H1 (cell line): Measurements from ENCODE around the gene MED17. TPM values are rescaled to one million over a fixed set of nuclear protein-coding genes. Genes with fewer than 3 reads are reported as not detected.

Source experiments
- CTCF ChIA-PET: fragments of 300-600 bp; sonication (Branson Sonifier 250); formaldehyde crosslinking; loops from one replicate; lab custom pipeline; 2021; ENCODE audit not compliant: partially characterized antibody; lab: Charles Lee
- POLR2A ChIA-PET: fragments of 300-600 bp; sonication (Branson Sonifier 250); formaldehyde crosslinking; loops from one replicate; lab custom pipeline; 2021; ENCODE audit warnings: inconsistent platforms; ENCODE audit not compliant: partially characterized antibody; lab: Charles Lee
- DNase-seq, 2 experiments: peaks; one replicate each; pipeline versions ENCODE4 v3.0.0 to v3.0.0-alpha.2; 2010 to 2022; ENCODE audit warnings: low spot score in 2 of 2, low read depth in 1 of 2, mixed read lengths in 1 of 2
- FAIRE-seq: peaks from 2 replicates; lab custom pipeline; 2011; peaks lifted over from hg19 to GRCh38; lab: Jason Lieb, UNC
- H2AFZ ChIP-seq: 2 replicates; pipeline ENCODE4 v1.8.1; 2012; ENCODE audit warnings: low read length, inconsistent platforms
- H2AK5ac ChIP-seq: 2 replicates; pipeline ENCODE4 v1.6.1; 2013; ENCODE audit warnings: low read depth, low read length
- H2BK120ac ChIP-seq: replicated peaks from 2 replicates; pipeline ENCODE3; 2013; ENCODE audit warnings: low read depth, low read length, inconsistent platforms
- H2BK12ac ChIP-seq: 2 replicates; pipeline ENCODE4 v1.6.1; 2013; ENCODE audit warnings: low read depth, low read length
- H2BK15ac ChIP-seq: 2 replicates; pipeline ENCODE4 v1.6.1; 2013; ENCODE audit warnings: low read length
- H2BK20ac ChIP-seq: 2 replicates; pipeline ENCODE4 v1.6.1; 2013; ENCODE audit warnings: low read length
- H2BK5ac ChIP-seq: 2 replicates; pipeline ENCODE4 v1.6.1; 2013; ENCODE audit warnings: low read depth, low read length
- H3K14ac ChIP-seq: 2 replicates; pipeline ENCODE4 v1.6.1; 2013; ENCODE audit warnings: inconsistent platforms; ENCODE audit not compliant: insufficient read length
- H3K18ac ChIP-seq: 2 replicates; pipeline ENCODE4 v1.6.1; 2013; ENCODE audit warnings: low read length; ENCODE audit errors: extremely low read depth
- H3K23ac ChIP-seq: 2 replicates; pipeline ENCODE4 v1.6.1; 2013; ENCODE audit warnings: inconsistent platforms; ENCODE audit not compliant: insufficient read length
- H3K23me2 ChIP-seq: 2 replicates; pipeline ENCODE4 v1.6.1; 2013; ENCODE audit warnings: low read depth, low read length
- H3K27ac ChIP-seq: 2 replicates; pipeline ENCODE4 v1.6.1; 2011; ENCODE audit warnings: low read depth, low read length, inconsistent platforms
- H3K27me3 ChIP-seq, 4 experiments: replicated peaks in 1 of 4; 1 replicate in 1 of 4; 2 replicates in 3 of 4; pipeline versions ENCODE4 v1.6.1 to v1.8.1; 2011 to 2013; ENCODE audit warnings: low read length in 3 of 4, mild to moderate bottlenecking in 3 of 4, inconsistent platforms in 2 of 4, mixed read lengths in 2 of 4, moderate library complexity in 1 of 4; ENCODE audit not compliant: control insufficient read depth in 3 of 4, insufficient read depth in 3 of 4; ENCODE audit errors: extremely low read depth in 1 of 4
- H3K36me3 ChIP-seq, 4 experiments: 2 replicates each; pipeline versions ENCODE4 v1.6.1 to v1.8.1; 2011 to 2013; ENCODE audit warnings: mild to moderate bottlenecking in 4 of 4, low read length in 3 of 4, moderate library complexity in 2 of 4, control low read depth in 1 of 4, inconsistent platforms in 1 of 4; ENCODE audit not compliant: insufficient read depth in 4 of 4, control insufficient read depth in 2 of 4
- H3K4ac ChIP-seq: replicated peaks from 2 replicates; pipeline ENCODE3; 2013; ENCODE audit warnings: low read length, low read depth, mixed read lengths, inconsistent platforms; ENCODE audit not compliant: insufficient read length
- H3K4me1 ChIP-seq, 4 experiments: replicated peaks in 1 of 4; 1 replicate in 1 of 4; 2 replicates in 3 of 4; pipeline versions ENCODE4 v1.6.1 to v1.8.1; 2011 to 2013; ENCODE audit warnings: low read length in 3 of 4, inconsistent platforms in 2 of 4, mixed read lengths in 1 of 4; ENCODE audit not compliant: insufficient read depth in 4 of 4, control insufficient read depth in 3 of 4
- H3K4me2 ChIP-seq, 2 experiments: 2 replicates each; pipeline versions ENCODE4 v1.6.1 to v1.8.1; 2011 to 2013; ENCODE audit warnings: low read depth in 2 of 2, low read length in 2 of 2, control low read depth in 1 of 2, inconsistent platforms in 1 of 2, mild to moderate bottlenecking in 1 of 2; ENCODE audit not compliant: insufficient read depth in 1 of 2
- H3K4me3 ChIP-seq, 4 experiments: fragments of 200-600, 300-600 bp in 1 of 4; sonication (generic), shearing (Covaris generic), sonication (Bioruptor Twin) in 1 of 4; 2 replicates each; pipeline versions ENCODE4 v1.5.1 to v1.8.1; 2011 to 2016; ENCODE audit warnings: low read length in 4 of 4, low read depth in 3 of 4, control low read depth in 2 of 4, inconsistent platforms in 2 of 4, mild to moderate bottlenecking in 2 of 4, mixed read lengths in 1 of 4, moderate library complexity in 1 of 4; ENCODE audit not compliant: insufficient read depth in 2 of 4; ENCODE audit errors: extremely low read depth in 1 of 4
- H3K56ac ChIP-seq: replicated peaks from 2 replicates; pipeline ENCODE3; 2013; ENCODE audit warnings: low read depth, mild to moderate bottlenecking, mixed read lengths, low read length, inconsistent platforms; ENCODE audit not compliant: insufficient read length
- H3K79me1 ChIP-seq: 2 replicates; pipeline ENCODE4 v1.6.1; 2013; ENCODE audit warnings: low read depth, low read length, control low read depth
- H3K79me2 ChIP-seq, 2 experiments: 2 replicates each; pipeline versions ENCODE4 v1.6.1 to v1.8.1; 2012 to 2013; ENCODE audit warnings: low read length in 2 of 2, mild to moderate bottlenecking in 2 of 2, inconsistent platforms in 1 of 2; ENCODE audit not compliant: insufficient read depth in 2 of 2, control insufficient read depth in 1 of 2
- H3K9ac ChIP-seq, 4 experiments: replicated peaks in 1 of 4; 1 replicate in 1 of 4; 2 replicates in 3 of 4; pipeline versions ENCODE4 v1.6.1 to v1.8.1; 2011 to 2013; ENCODE audit warnings: low read depth in 3 of 4, low read length in 3 of 4, control low read depth in 2 of 4, mild to moderate bottlenecking in 2 of 4, moderate library complexity in 2 of 4, inconsistent platforms in 1 of 4; ENCODE audit errors: extremely low read depth in 1 of 4
- H3K9me3 ChIP-seq, 2 experiments: 2 replicates each; pipeline versions ENCODE4 v1.6.1 to v1.8.1; 2012 to 2013; ENCODE audit warnings: mild to moderate bottlenecking in 2 of 2, moderate library complexity in 2 of 2, control low read depth in 1 of 2, inconsistent platforms in 1 of 2, low read depth in 1 of 2, low read length in 1 of 2, mixed read lengths in 1 of 2; ENCODE audit not compliant: insufficient read depth in 2 of 2
- H4K20me1 ChIP-seq, 2 experiments: replicated peaks in 1 of 2; 2 replicates each; pipeline versions ENCODE3 to v1.8.1; 2011 to 2013; ENCODE audit warnings: inconsistent platforms in 2 of 2, low read length in 2 of 2, mild to moderate bottlenecking in 1 of 2; ENCODE audit not compliant: insufficient read depth in 2 of 2, control insufficient read depth in 1 of 2
- H4K5ac ChIP-seq: 2 replicates; pipeline ENCODE4 v1.6.1; 2013; ENCODE audit warnings: low read length, low read depth, mixed read lengths, inconsistent platforms; ENCODE audit not compliant: insufficient read length
- H4K8ac ChIP-seq: 2 replicates; pipeline ENCODE4 v1.8.0; 2013; ENCODE audit warnings: mild to moderate bottlenecking, moderate library complexity, low read length, inconsistent platforms; ENCODE audit not compliant: insufficient read depth; ENCODE audit errors: extremely low read depth
- H4K91ac ChIP-seq: replicated peaks from 2 replicates; pipeline ENCODE3; 2013; ENCODE audit warnings: low read length, mixed read lengths, inconsistent platforms; ENCODE audit not compliant: insufficient read length
- CEBPB ChIP-seq: IDR thresholded peaks from 2 replicates; pipeline ENCODE4 v1.6.1; 2012; ENCODE audit warnings: low read depth, low read length
- FOSL1 ChIP-seq: IDR thresholded peaks from 2 replicates; pipeline ENCODE4 v1.6.1; 2011; ENCODE audit warnings: mild to moderate bottlenecking, low read depth, low read length, moderate library complexity; ENCODE audit not compliant: insufficient read depth
- GTF2F1 ChIP-seq: IDR thresholded peaks from 2 replicates; pipeline ENCODE4 v1.6.1; 2012; ENCODE audit warnings: low read depth, low read length, improper control_type of control experiment, borderline replicate concordance
- HDAC2 ChIP-seq, 2 experiments: fragments of 300-600 bp in 1 of 2; sonication (generic) in 1 of 2; IDR thresholded peaks; 2 replicates each; pipeline ENCODE4 v1.6.1; 2011 to 2012; ENCODE audit warnings: low read depth in 2 of 2, low read length in 2 of 2, mild to moderate bottlenecking in 2 of 2, moderate library complexity in 2 of 2, borderline replicate concordance in 1 of 2, inconsistent platforms in 1 of 2
- PHF8 ChIP-seq: fragments of 200-600 bp; sonication (generic); conservative IDR thresholded peaks from 2 replicates; pipeline ENCODE4 v1.7.1; 2012; ENCODE audit warnings: low read depth, mild to moderate bottlenecking, inconsistent platforms, low read length, moderate library complexity
- RXRA ChIP-seq: IDR thresholded peaks from 2 replicates; pipeline ENCODE4 v1.6.1; 2011; ENCODE audit warnings: low read depth, mild to moderate bottlenecking, low read length, moderate library complexity; ENCODE audit not compliant: insufficient read depth
- SIN3A ChIP-seq, 2 experiments: IDR thresholded peaks in 1 of 2; conservative IDR thresholded peaks in 1 of 2; 2 replicates each; pipeline ENCODE4 v1.6.1; 2011 to 2012; ENCODE audit warnings: low read length in 2 of 2, improper control_type of control experiment in 1 of 2, low read depth in 1 of 2, mild to moderate bottlenecking in 1 of 2
- TAF7 ChIP-seq: optimal IDR thresholded peaks from 2 replicates; pipeline ENCODE3; 2011; ENCODE audit warnings: low read depth, mild to moderate bottlenecking, inconsistent platforms, low read length, moderate library complexity, borderline replicate concordance
- TBP ChIP-seq: IDR thresholded peaks from 2 replicates; pipeline ENCODE4 v1.6.1; 2011; ENCODE audit warnings: low read depth, low read length, improper control_type of control experiment
- ZNF274 ChIP-seq: IDR thresholded peaks from 2 replicates; pipeline ENCODE4 v1.7.0; 2012; ENCODE audit warnings: low read length, borderline replicate concordance; ENCODE audit errors: extremely low read depth
- WGBS, 2 experiments: shearing (Covaris generic) in 1 of 2; methylation state at CpG; one replicate each; pipeline versions ENCODE4 v1.1.6 to v1.1.7; 2013 to 2015; ENCODE audit warnings: low lambda C conversion rate in 2 of 2, mixed read lengths in 2 of 2, inconsistent platforms in 1 of 2, low coverage in 1 of 2, missing lambda C conversion rate in 1 of 2; ENCODE audit not compliant: insufficient replicate concordance in 2 of 2, insufficient coverage in 1 of 2, insufficient read length in 1 of 2; ENCODE audit errors: extremely low coverage in 1 of 2, missing lambda C conversion rate in 1 of 2; 5-methylcytosine and 5-hydroxymethylcytosine counted together
- polyA plus RNA-seq, 7 experiments: library from polyadenylated mRNA; depleted of rRNA in 3 of 7; stranded (reverse) in 5 of 7; unstranded in 2 of 7; fragments of >200 nt in 5 of 7; fragments of 200-250 nt in 2 of 7; gene quantifications; 1 replicate in 5 of 7; 2 replicates in 1 of 7; 4 replicates in 1 of 7; pipeline versions ENCODE4 v1.2.1 to v1.2.3, GENCODE V29; 2011 to 2013; ENCODE audit warnings: missing spikeins in 2 of 7, mixed read lengths in 2 of 7
- total RNA-seq: library from RNA; stranded (reverse); fragmentation: NEBNext Ultra II Directional; extraction: Animal tissue kit (Norgen Biotek cat#: 25700); gene quantifications from 2 replicates; pipeline ENCODE4 v1.2.1, GENCODE V29; 2021
- TF ChIP-seq, protein P1 (sequence below): IDR thresholded peaks from 2 replicates; pipeline ENCODE4 v1.6.1; 2011; ENCODE audit warnings: low read length, improper control_type of control experiment
- TF ChIP-seq, protein P2 (sequence below): IDR thresholded peaks from 2 replicates; pipeline ENCODE4 v1.6.1; 2011; ENCODE audit warnings: low read depth, mild to moderate bottlenecking, low read length; ENCODE audit not compliant: insufficient read depth

The MED17 gene
- total and polyA plus RNA-seq, 2 of the 8 experiments (the other 6 are each of a cell fraction or from before 2014, with no cell fraction given) = 8.8 to 33.7 TPM

DNA sequence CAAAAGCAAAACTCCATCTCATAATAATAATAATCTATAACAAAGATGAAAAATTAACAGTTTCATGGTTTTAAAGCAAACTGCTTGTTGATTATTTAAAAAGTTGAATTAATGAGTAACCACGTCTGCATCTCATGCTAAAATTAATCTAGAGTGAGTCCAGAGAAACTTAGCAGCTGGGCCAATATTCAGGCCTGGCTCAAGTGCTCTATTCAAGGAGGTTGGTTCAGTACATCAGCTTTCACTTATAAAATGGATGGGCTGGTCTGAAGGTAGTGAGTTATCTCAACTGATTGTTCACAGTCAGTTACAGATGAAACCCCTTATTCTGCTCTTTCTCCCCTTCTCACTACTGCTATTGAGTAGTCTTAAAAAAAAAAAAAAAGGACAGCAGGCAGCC lies 43.3 kb downstream of the MED17 start:
- no peaks in the 10 kb centered on the region for H3K27me3 ChIP-seq
- no peaks in the 10 kb centered on the region for H3K23me2 ChIP-seq
- POLR2A ChIA-PET = no interaction called here
- H4K5ac ChIP-seq = no peak overlapping the region
- H4K91ac ChIP-seq = no peak overlapping the region
- no peak overlapping the region for H3K56ac ChIP-seq
- no peak overlapping the region for H2AK5ac ChIP-seq
- FAIRE-seq (no peak), DNase-seq (no peak)
- H4K8ac ChIP-seq = no peak overlapping the region
- no peak overlapping the region for H2BK12ac ChIP-seq
- no peak overlapping the region for H2BK15ac ChIP-seq
- WGBS, 2 experiments = 79% methylated on average over 1 of the region's 1 CpG; no CpG with 5 or more reads in 1 of the 2 experiments
- H2AFZ ChIP-seq = no peak overlapping the region
- no peak overlapping the region for H3K9ac ChIP-seq
- H2BK5ac ChIP-seq = no peak overlapping the region
- H3K36me3 ChIP-seq = no peaks in the 10 kb centered on the region
- no peak overlapping the region for H3K14ac ChIP-seq
- H4K20me1 ChIP-seq = no peaks in the 10 kb centered on the region
- no peak overlapping the region for H3K18ac ChIP-seq
- H3K23ac ChIP-seq = no peak overlapping the region
- no peaks in the 10 kb centered on the region for H3K79me2 ChIP-seq
- H3K4me3 ChIP-seq = no peak overlapping the region
- no peaks in the 10 kb centered on the region for H3K79me1 ChIP-seq
- H3K27ac ChIP-seq = no peak overlapping the region
- no peaks in the 10 kb centered on the region for H3K4me1 ChIP-seq
- H3K4ac ChIP-seq = no peak overlapping the region
- H2BK120ac ChIP-seq = no peak overlapping the region
- H2BK20ac ChIP-seq = no peak overlapping the region
- H3K4me2 ChIP-seq = no peak overlapping the region
- H3K9me3 ChIP-seq = no peaks in the 10 kb centered on the region
- CTCF ChIA-PET = no interaction called here
- TF ChIP-seq GTF2F1 (no peak), SIN3A (conservative IDR thresholded peaks at IDR 0.05 in 1 of 2, IDR thresholded peaks at IDR 0.05 in 1 of 2; ENCODE audit: low read depth in 1 of 2, low read length in 2 of 2) (no peak), FOSL1 (no peak), TBP (no peak), HDAC2 (IDR thresholded peaks at IDR 0.05; ENCODE audit: borderline replicate concordance in 1 of 2, low read depth in 2 of 2, low read length in 2 of 2) (no peak), ZNF274 (no peak), TAF7 (no peak), RXRA (no peak), PHF8 (no peak), CEBPB (no peak)
- TF ChIP-seq, protein P1, sequence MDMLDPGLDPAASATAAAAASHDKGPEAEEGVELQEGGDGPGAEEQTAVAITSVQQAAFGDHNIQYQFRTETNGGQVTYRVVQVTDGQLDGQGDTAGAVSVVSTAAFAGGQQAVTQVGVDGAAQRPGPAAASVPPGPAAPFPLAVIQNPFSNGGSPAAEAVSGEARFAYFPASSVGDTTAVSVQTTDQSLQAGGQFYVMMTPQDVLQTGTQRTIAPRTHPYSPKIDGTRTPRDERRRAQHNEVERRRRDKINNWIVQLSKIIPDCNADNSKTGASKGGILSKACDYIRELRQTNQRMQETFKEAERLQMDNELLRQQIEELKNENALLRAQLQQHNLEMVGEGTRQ = no peak
- TF ChIP-seq, protein P2, sequence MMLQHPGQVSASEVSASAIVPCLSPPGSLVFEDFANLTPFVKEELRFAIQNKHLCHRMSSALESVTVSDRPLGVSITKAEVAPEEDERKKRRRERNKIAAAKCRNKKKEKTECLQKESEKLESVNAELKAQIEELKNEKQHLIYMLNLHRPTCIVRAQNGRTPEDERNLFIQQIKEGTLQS = no peak
